H1 (cell line): Measurements from ENCODE around the gene CACNA1F. TPM values are rescaled to one million over a fixed set of nuclear protein-coding genes. Genes with fewer than 3 reads are reported as not detected.

Source experiments
- CTCF ChIA-PET: fragments of 300-600 bp; sonication (Branson Sonifier 250); formaldehyde crosslinking; loops from one replicate; lab custom pipeline; 2021; ENCODE audit not compliant: partially characterized antibody; lab: Charles Lee
- POLR2A ChIA-PET: fragments of 300-600 bp; sonication (Branson Sonifier 250); formaldehyde crosslinking; loops from one replicate; lab custom pipeline; 2021; ENCODE audit warnings: inconsistent platforms; ENCODE audit not compliant: partially characterized antibody; lab: Charles Lee
- DNase-seq, 2 experiments: peaks; one replicate each; pipeline versions ENCODE4 v3.0.0 to v3.0.0-alpha.2; 2010 to 2022; ENCODE audit warnings: low spot score in 2 of 2, low read depth in 1 of 2, mixed read lengths in 1 of 2
- FAIRE-seq: peaks from 2 replicates; lab custom pipeline; 2011; peaks lifted over from hg19 to GRCh38; lab: Jason Lieb, UNC
- H2AFZ ChIP-seq: 2 replicates; pipeline ENCODE4 v1.8.1; 2012; ENCODE audit warnings: low read length, inconsistent platforms
- H2AK5ac ChIP-seq: 2 replicates; pipeline ENCODE4 v1.6.1; 2013; ENCODE audit warnings: low read depth, low read length
- H2BK120ac ChIP-seq: replicated peaks from 2 replicates; pipeline ENCODE3; 2013; ENCODE audit warnings: low read depth, low read length, inconsistent platforms
- H2BK12ac ChIP-seq: 2 replicates; pipeline ENCODE4 v1.6.1; 2013; ENCODE audit warnings: low read depth, low read length
- H2BK15ac ChIP-seq: 2 replicates; pipeline ENCODE4 v1.6.1; 2013; ENCODE audit warnings: low read length
- H2BK20ac ChIP-seq: 2 replicates; pipeline ENCODE4 v1.6.1; 2013; ENCODE audit warnings: low read length
- H2BK5ac ChIP-seq: 2 replicates; pipeline ENCODE4 v1.6.1; 2013; ENCODE audit warnings: low read depth, low read length
- H3K14ac ChIP-seq: 2 replicates; pipeline ENCODE4 v1.6.1; 2013; ENCODE audit warnings: inconsistent platforms; ENCODE audit not compliant: insufficient read length
- H3K18ac ChIP-seq: 2 replicates; pipeline ENCODE4 v1.6.1; 2013; ENCODE audit warnings: low read length; ENCODE audit errors: extremely low read depth
- H3K23ac ChIP-seq: 2 replicates; pipeline ENCODE4 v1.6.1; 2013; ENCODE audit warnings: inconsistent platforms; ENCODE audit not compliant: insufficient read length
- H3K23me2 ChIP-seq: 2 replicates; pipeline ENCODE4 v1.6.1; 2013; ENCODE audit warnings: low read depth, low read length
- H3K27ac ChIP-seq: 2 replicates; pipeline ENCODE4 v1.6.1; 2011; ENCODE audit warnings: low read depth, low read length, inconsistent platforms
- H3K27me3 ChIP-seq, 4 experiments: replicated peaks in 1 of 4; 1 replicate in 1 of 4; 2 replicates in 3 of 4; pipeline versions ENCODE4 v1.6.1 to v1.8.1; 2011 to 2013; ENCODE audit warnings: low read length in 3 of 4, mild to moderate bottlenecking in 3 of 4, inconsistent platforms in 2 of 4, mixed read lengths in 2 of 4, moderate library complexity in 1 of 4; ENCODE audit not compliant: control insufficient read depth in 3 of 4, insufficient read depth in 3 of 4; ENCODE audit errors: extremely low read depth in 1 of 4
- H3K36me3 ChIP-seq, 4 experiments: 2 replicates each; pipeline versions ENCODE4 v1.6.1 to v1.8.1; 2011 to 2013; ENCODE audit warnings: mild to moderate bottlenecking in 4 of 4, low read length in 3 of 4, moderate library complexity in 2 of 4, control low read depth in 1 of 4, inconsistent platforms in 1 of 4; ENCODE audit not compliant: insufficient read depth in 4 of 4, control insufficient read depth in 2 of 4
- H3K4ac ChIP-seq: replicated peaks from 2 replicates; pipeline ENCODE3; 2013; ENCODE audit warnings: low read length, low read depth, mixed read lengths, inconsistent platforms; ENCODE audit not compliant: insufficient read length
- H3K4me1 ChIP-seq, 4 experiments: replicated peaks in 1 of 4; 1 replicate in 1 of 4; 2 replicates in 3 of 4; pipeline versions ENCODE4 v1.6.1 to v1.8.1; 2011 to 2013; ENCODE audit warnings: low read length in 3 of 4, inconsistent platforms in 2 of 4, mixed read lengths in 1 of 4; ENCODE audit not compliant: insufficient read depth in 4 of 4, control insufficient read depth in 3 of 4
- H3K4me2 ChIP-seq, 2 experiments: 2 replicates each; pipeline versions ENCODE4 v1.6.1 to v1.8.1; 2011 to 2013; ENCODE audit warnings: low read depth in 2 of 2, low read length in 2 of 2, control low read depth in 1 of 2, inconsistent platforms in 1 of 2, mild to moderate bottlenecking in 1 of 2; ENCODE audit not compliant: insufficient read depth in 1 of 2
- H3K4me3 ChIP-seq, 4 experiments: fragments of 200-600, 300-600 bp in 1 of 4; sonication (generic), shearing (Covaris generic), sonication (Bioruptor Twin) in 1 of 4; 2 replicates each; pipeline versions ENCODE4 v1.5.1 to v1.8.1; 2011 to 2016; ENCODE audit warnings: low read length in 4 of 4, low read depth in 3 of 4, control low read depth in 2 of 4, inconsistent platforms in 2 of 4, mild to moderate bottlenecking in 2 of 4, mixed read lengths in 1 of 4, moderate library complexity in 1 of 4; ENCODE audit not compliant: insufficient read depth in 2 of 4; ENCODE audit errors: extremely low read depth in 1 of 4
- H3K56ac ChIP-seq: replicated peaks from 2 replicates; pipeline ENCODE3; 2013; ENCODE audit warnings: low read depth, mild to moderate bottlenecking, mixed read lengths, low read length, inconsistent platforms; ENCODE audit not compliant: insufficient read length
- H3K79me1 ChIP-seq: 2 replicates; pipeline ENCODE4 v1.6.1; 2013; ENCODE audit warnings: low read depth, low read length, control low read depth
- H3K79me2 ChIP-seq, 2 experiments: 2 replicates each; pipeline versions ENCODE4 v1.6.1 to v1.8.1; 2012 to 2013; ENCODE audit warnings: low read length in 2 of 2, mild to moderate bottlenecking in 2 of 2, inconsistent platforms in 1 of 2; ENCODE audit not compliant: insufficient read depth in 2 of 2, control insufficient read depth in 1 of 2
- H3K9ac ChIP-seq, 4 experiments: replicated peaks in 1 of 4; 1 replicate in 1 of 4; 2 replicates in 3 of 4; pipeline versions ENCODE4 v1.6.1 to v1.8.1; 2011 to 2013; ENCODE audit warnings: low read depth in 3 of 4, low read length in 3 of 4, control low read depth in 2 of 4, mild to moderate bottlenecking in 2 of 4, moderate library complexity in 2 of 4, inconsistent platforms in 1 of 4; ENCODE audit errors: extremely low read depth in 1 of 4
- H3K9me3 ChIP-seq, 2 experiments: 2 replicates each; pipeline versions ENCODE4 v1.6.1 to v1.8.1; 2012 to 2013; ENCODE audit warnings: mild to moderate bottlenecking in 2 of 2, moderate library complexity in 2 of 2, control low read depth in 1 of 2, inconsistent platforms in 1 of 2, low read depth in 1 of 2, low read length in 1 of 2, mixed read lengths in 1 of 2; ENCODE audit not compliant: insufficient read depth in 2 of 2
- H4K20me1 ChIP-seq, 2 experiments: replicated peaks in 1 of 2; 2 replicates each; pipeline versions ENCODE3 to v1.8.1; 2011 to 2013; ENCODE audit warnings: inconsistent platforms in 2 of 2, low read length in 2 of 2, mild to moderate bottlenecking in 1 of 2; ENCODE audit not compliant: insufficient read depth in 2 of 2, control insufficient read depth in 1 of 2
- H4K5ac ChIP-seq: 2 replicates; pipeline ENCODE4 v1.6.1; 2013; ENCODE audit warnings: low read length, low read depth, mixed read lengths, inconsistent platforms; ENCODE audit not compliant: insufficient read length
- H4K8ac ChIP-seq: 2 replicates; pipeline ENCODE4 v1.8.0; 2013; ENCODE audit warnings: mild to moderate bottlenecking, moderate library complexity, low read length, inconsistent platforms; ENCODE audit not compliant: insufficient read depth; ENCODE audit errors: extremely low read depth
- H4K91ac ChIP-seq: replicated peaks from 2 replicates; pipeline ENCODE3; 2013; ENCODE audit warnings: low read length, mixed read lengths, inconsistent platforms; ENCODE audit not compliant: insufficient read length
- ASH2L ChIP-seq: fragments of 200-600, 300-600 bp; sonication (generic); IDR thresholded peaks from one replicate; pipeline ENCODE4 v1.7.1; 2017; ENCODE audit warnings: low read length
- CTCF ChIP-seq, 3 experiments: IDR thresholded peaks; 1 replicate in 2 of 3; 2 replicates in 1 of 3; pipeline versions ENCODE4 v1.5.1 to v1.6.1; 2011; ENCODE audit warnings: low read length in 3 of 3, mild to moderate bottlenecking in 3 of 3, inconsistent platforms in 2 of 3, low read depth in 1 of 3, moderate library complexity in 1 of 3; ENCODE audit not compliant: insufficient read depth in 1 of 3; ENCODE audit errors: control extremely low read depth in 1 of 3
- RAD21 ChIP-seq, 2 experiments: IDR thresholded peaks in 1 of 2; conservative IDR thresholded peaks in 1 of 2; 2 replicates each; pipeline ENCODE4 v1.6.1; 2011; ENCODE audit warnings: low read depth in 2 of 2, low read length in 2 of 2, improper control_type of control experiment in 1 of 2, inconsistent platforms in 1 of 2, mild to moderate bottlenecking in 1 of 2, moderate library complexity in 1 of 2
- WGBS, 2 experiments: shearing (Covaris generic) in 1 of 2; methylation state at CpG; one replicate each; pipeline versions ENCODE4 v1.1.6 to v1.1.7; 2013 to 2015; ENCODE audit warnings: low lambda C conversion rate in 2 of 2, mixed read lengths in 2 of 2, inconsistent platforms in 1 of 2, low coverage in 1 of 2, missing lambda C conversion rate in 1 of 2; ENCODE audit not compliant: insufficient replicate concordance in 2 of 2, insufficient coverage in 1 of 2, insufficient read length in 1 of 2; ENCODE audit errors: extremely low coverage in 1 of 2, missing lambda C conversion rate in 1 of 2; 5-methylcytosine and 5-hydroxymethylcytosine counted together
- polyA plus RNA-seq, 7 experiments: library from polyadenylated mRNA; depleted of rRNA in 3 of 7; stranded (reverse) in 5 of 7; unstranded in 2 of 7; fragments of >200 nt in 5 of 7; fragments of 200-250 nt in 2 of 7; gene quantifications; 1 replicate in 5 of 7; 2 replicates in 1 of 7; 4 replicates in 1 of 7; pipeline versions ENCODE4 v1.2.1 to v1.2.3, GENCODE V29; 2011 to 2013; ENCODE audit warnings: missing spikeins in 2 of 7, mixed read lengths in 2 of 7
- total RNA-seq: library from RNA; stranded (reverse); fragmentation: NEBNext Ultra II Directional; extraction: Animal tissue kit (Norgen Biotek cat#: 25700); gene quantifications from 2 replicates; pipeline ENCODE4 v1.2.1, GENCODE V29; 2021

CACNA1F gene
- total and polyA plus RNA-seq, 2 of the 8 experiments (the other 6 are each of a cell fraction or from before 2014, with no cell fraction given), result 0.59 to 0.84 TPM

DNA sequence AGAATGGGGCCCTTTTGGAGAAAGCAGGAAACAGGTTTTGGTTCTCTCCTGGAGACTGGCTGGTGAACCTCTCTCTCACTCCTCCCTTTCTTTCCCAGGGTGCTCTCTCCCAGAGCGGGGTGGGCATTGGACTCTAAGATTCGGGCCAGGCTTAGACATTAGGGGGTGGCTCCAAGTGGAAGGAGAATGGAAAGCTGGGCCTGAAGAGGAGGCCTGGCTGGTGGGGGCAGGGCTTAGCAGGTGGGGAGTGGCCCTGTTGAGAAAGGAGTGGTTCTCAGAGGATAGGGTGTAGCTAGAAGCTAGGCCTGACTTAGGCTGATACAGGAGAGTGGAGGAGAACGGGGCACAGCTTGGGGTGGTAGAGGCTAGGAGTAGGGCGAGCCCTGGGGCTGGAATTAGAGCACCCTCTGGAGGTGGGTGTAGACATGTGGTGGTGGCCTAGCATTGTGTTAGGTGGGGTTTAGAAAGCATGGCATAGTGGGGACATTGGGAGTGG lies 55.8 kb downstream of the CACNA1F start:
- Histone ChIP-seq H3K56ac (no peak overlapping the region), H2AFZ (no peak overlapping the region), H3K9me3 (no peaks in the 10 kb centered on the region), H4K8ac (no peak overlapping the region), H3K27me3 (no peaks in the 10 kb centered on the region; a peak in 2 of 7 replicates), H3K18ac (no peak overlapping the region), H3K9ac (no peak overlapping the region), H3K4me3 (no peak overlapping the region)
- WGBS, 2 experiments, result 84% methylated on average over 4 of the region's 4 CpGs; no CpG with 5 or more reads in 1 of the 2 experiments
- FAIRE-seq, result no peak
- TF ChIP-seq CTCF (IDR thresholded peaks at IDR 0.05; ENCODE audit: control extremely low read depth in 1 of 3, insufficient read depth in 1 of 3, low read depth in 1 of 3, low read length in 3 of 3) (peak in 2 of 3 experiments; percentile 6 to 7; a peak in 2 of 4 replicates), ASH2L (no peak), RAD21 (IDR thresholded peaks at IDR 0.05 in 1 of 2, conservative IDR thresholded peaks at IDR 0.05 in 1 of 2; ENCODE audit: low read depth in 2 of 2, low read length in 2 of 2) (peak; percentile 17 to 31; a peak in 2 of 4 replicates)
- TF ChIP-seq, all 59 proteins: peak for 2
- no peak overlapping the region for H3K27ac ChIP-seq
- no peak overlapping the region for H2BK120ac ChIP-seq
- POLR2A ChIA-PET, result interaction anchor here (1.4 kb wide), 1 partner anchor 15 kb away, joined by 3 read pairs; no protein-coding TSS in a partner anchor
- H3K14ac ChIP-seq, result no peak overlapping the region
- H2BK20ac ChIP-seq, result no peak overlapping the region
- no peak overlapping the region for H2AK5ac ChIP-seq
- H4K5ac ChIP-seq, result no peak overlapping the region
- CTCF ChIA-PET, result interaction anchor here (1.5 kb wide), 1 partner anchor 34 kb away, joined by 6 read pairs; no protein-coding TSS in a partner anchor
- H3K4me2 ChIP-seq, result no peak overlapping the region
- no peak for DNase-seq
- no peak overlapping the region for H2BK5ac ChIP-seq
- no peak overlapping the region for H2BK15ac ChIP-seq
- no peaks in the 10 kb centered on the region for H3K4me1 ChIP-seq
- H3K23ac ChIP-seq, result no peak overlapping the region
- no peaks in the 10 kb centered on the region for H3K79me1 ChIP-seq
- H3K36me3 ChIP-seq, result peaks cover 0 to 15% (median 4%) of the 10 kb centered on the region in 4 experiments; a peak in 5 of 8 replicates
- H3K79me2 ChIP-seq, result no peaks in the 10 kb centered on the region
- H3K4ac ChIP-seq, result no peak overlapping the region
- H4K20me1 ChIP-seq, result peaks cover 0 to 5% of the 10 kb centered on the region in 2 experiments
- H3K23me2 ChIP-seq, result no peaks in the 10 kb centered on the region; the same call in 1 of the 2 replicates
- no peak overlapping the region for H4K91ac ChIP-seq
- no peak overlapping the region for H2BK12ac ChIP-seq
